Activated T-cell treated with anti-CD3 and anti-CD28 coated beads, Interleukin-2, amount 50 U/mL, for 48 hours (primary cell): ENCODE measurements around the gene GTF3C1.

Experiments used
- DNase-seq, 2 experiments: peaks; one replicate each; pipeline ENCODE4 v3.0.0-alpha.2; 2020

The GTF3C1 gene

DNA sequence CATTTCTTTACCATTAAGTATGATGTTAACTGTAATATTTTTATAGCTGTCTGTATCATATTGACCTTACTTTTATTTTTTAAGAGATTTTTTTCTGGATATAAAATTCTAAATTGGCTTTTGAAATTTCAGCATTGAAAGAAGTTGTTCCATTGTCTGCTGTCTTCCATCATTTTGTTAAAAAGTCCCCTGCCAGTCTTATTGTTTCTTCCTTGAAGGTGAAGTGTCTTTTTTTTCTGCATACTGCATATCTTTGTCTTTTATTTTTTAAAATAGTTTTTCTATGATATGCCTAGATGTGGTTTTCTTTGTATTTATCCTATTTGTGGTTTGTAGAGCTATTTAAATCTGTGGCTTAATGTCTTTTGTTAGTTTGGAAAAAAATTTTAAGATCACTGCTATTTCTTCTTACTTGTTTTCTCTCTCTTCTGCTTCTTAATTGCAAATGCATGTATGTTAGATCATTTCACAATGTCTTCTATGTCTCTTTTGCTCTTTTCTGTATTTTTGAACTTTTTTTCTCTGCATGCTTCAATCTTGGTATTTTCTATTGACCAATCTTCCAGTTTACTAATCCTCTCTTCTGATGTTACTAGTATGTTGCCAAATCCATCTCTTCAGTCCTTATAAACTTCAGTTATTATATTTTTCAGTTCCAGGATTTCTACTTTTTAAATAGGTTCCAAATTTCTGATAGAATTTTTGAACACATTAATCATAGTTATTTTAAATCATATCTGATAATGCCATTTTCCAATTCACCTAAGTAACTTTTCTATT lies 127.6 kb downstream of the GTF3C1 start:
- DNase-seq, result no peak

DNA sequence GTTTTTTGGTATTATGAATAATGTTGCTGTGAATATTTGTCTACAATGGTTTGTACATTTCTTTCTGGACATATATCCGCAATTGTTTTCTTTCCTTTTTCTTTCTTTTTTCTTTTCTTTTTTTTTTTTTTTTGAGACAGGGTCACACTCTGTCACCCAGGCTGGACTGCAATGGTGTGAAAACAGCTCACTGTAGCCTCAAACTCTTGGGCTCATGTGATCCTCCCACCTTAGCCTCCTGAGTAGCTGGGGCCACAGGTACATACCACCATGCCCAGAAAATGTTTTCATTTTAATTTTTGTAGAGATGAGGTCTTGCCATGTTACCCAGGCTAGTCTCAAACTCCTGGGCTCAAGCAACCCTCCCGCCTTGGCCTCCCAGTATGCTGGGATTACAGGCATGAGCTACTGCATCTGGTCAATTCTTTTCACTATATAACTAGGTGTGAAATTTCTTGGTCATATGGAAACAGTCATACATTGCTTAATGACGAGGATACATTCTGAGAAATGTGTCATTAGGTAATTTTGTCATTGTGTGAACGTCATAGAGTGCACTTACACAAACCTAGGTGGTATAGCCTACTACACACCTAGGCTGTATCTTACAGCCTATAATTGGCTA lies 132.6 kb downstream of the GTF3C1 start:
- peak; percentile 59 to 63 for DNase-seq

DNA sequence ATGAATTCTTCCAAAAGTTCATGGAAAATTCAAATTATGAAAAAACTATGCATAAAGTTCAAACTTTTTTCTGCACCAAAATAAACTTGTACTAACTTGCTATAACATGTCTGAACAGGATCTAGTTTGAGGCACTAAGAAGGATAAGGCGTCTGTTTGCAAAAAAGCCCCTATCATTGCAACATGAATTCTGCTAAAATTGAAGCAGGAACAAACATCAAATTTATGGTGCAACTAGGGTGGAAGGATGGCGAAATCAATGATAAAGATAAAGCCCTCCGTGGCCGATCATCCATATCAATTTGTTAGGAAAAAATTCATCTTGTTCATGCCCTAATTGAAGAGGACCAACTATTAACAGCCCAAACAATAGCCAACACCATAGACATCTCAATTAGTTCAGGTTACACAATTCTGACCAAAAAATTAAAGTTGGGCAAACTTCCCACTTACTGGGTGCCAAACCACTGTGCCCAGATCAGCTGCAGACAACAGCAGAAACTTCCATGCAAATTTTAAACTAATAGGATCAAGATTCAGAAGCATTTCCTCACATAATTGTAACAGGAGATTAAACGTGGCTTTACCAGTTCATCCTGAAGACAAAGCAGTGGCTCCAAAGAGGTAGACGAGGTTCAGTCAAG lies 134.8 kb downstream of the GTF3C1 start:
- DNase-seq, result no peak

DNA sequence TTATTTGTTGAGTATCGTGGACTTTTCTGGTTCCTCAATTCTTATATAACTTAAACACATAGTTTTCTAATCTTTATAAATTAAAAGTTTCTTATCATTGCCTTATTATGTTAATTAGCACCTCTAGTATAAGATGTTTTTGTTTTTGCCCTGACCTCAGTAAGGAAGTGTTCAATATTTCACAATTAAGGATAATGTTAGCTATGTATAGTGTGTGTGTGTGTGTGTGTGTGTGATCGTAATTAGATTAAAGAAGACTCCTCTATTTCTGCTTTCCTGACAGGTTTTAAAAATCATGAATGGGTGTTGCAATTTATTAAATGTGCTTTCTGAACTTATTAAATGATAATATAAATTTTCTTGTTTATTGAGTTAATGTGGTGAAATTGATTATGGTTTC lies 135.8 kb downstream of the GTF3C1 start:
- no peak for DNase-seq

DNA sequence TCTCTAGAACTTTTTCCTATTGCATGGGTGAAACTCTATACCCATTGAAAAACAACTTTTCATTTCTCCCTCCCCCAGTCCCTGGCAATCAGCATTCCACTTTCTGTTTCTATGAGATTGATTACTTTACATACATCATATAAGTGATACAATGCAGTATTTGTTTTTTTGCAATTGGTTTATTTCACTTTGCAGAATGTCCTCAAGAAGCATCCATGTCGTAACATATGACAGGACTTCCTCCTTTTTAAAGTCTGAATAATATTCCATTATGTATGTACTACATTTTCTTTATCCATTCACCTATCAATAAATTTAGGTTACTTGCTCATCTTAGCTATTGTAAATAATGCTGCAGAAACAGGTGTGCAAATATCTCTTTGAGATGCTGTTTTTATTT lies 139.0 kb downstream of the GTF3C1 start:
- DNase-seq, result no peak
